Suppressor macrophage treated with lipopolysaccharide for 4 hours (primary cell): Measurements from ENCODE around the gene KHDRBS2.
A peak's percentile ranks its signal among the peaks of the same experiment; 100 is the strongest.
"Not testable (repeated sequence)": the region's sequence is repeated elsewhere in the genome, so short reads cannot be mapped to it uniquely, and the experiment has no call there.

Experiments
- DNase-seq: peaks from one replicate; pipeline ENCODE4 v3.0.0-alpha.2; 2020

Gene KHDRBS2

DNA sequence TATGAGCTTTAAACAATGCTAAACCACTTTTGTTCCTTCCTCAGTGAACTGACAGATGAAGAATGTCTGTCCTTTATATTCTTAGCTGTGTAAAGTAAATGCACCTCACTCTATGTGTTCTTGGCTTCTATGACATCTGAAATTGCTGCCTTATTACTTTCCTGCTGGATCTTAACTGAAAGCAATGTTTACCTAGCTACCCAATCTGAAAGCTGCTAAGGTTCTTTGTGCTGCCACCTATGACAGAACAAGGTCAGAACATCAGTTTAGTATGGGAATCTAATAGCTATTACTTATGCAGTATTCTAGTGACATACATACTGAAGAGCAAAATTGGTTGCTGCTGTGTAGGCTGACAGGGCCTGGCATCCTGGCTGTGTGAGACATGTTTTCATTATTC lies 444.1 kb downstream of the KHDRBS2 start:
- no peak for DNase-seq

DNA sequence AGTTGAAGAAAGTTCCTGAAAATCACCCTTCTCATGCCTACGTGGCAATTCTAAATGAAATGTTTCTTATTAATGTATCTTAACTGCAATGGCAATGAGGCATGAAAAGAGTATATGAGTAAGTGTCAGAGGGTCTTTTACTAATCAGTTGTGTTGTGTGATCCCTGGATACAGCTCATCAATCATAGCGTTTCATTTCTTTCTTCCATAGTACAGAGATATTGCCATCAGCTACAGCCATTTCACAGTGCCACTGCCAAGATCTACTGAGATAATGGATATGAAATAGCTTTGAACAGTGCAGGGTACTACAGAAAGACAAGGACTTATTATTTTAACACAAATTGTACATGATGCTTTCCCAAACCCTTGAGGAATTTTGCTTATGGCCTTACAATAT lies 450.8 kb downstream of the KHDRBS2 start:
- no peak for DNase-seq

DNA sequence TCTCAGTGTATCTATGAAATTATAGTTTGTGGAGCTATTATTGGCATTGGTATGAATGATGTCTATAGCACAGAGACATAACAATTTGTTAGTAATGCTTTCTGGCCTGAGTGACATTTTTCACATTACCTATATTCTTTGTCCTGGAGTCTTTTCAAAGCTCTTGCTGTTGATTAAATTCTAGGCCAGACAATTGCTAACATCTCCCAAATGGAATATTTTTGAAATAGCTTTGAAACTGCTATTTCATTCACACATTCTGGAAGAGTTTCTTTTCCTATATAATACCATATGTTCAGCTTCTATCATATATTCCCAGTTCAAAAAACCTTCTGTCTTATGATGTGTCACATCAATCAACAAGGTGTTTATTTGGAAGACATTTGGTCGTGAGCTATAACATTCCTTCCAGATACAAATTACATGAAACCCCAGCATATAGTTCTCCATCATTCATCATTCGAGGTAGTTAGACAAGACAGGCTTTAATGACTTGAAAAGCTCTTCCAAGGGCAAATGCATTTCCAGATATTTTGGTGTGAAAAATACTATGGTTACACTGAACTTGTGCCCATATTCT lies 452.8 kb downstream of the KHDRBS2 start:
- no peak for DNase-seq

DNA sequence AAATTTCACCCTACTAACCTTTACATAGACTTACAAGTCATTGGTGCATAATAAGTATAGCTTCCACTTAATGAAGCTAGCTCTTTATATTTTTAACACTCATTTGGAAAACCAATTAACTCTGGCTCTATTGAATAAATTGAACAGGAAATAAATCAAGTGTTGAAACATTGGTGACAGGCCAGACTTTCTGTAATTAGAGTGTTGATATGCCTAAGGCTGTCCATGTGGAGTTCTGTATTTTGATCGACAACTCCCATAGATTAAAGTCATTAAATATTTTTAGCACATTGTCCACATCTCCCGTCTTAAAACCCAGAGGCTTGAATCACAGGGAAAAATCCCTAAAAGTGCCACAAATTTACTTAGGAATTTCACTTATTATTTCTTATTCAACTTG lies 468.3 kb downstream of the KHDRBS2 start:
- no peak for DNase-seq

DNA sequence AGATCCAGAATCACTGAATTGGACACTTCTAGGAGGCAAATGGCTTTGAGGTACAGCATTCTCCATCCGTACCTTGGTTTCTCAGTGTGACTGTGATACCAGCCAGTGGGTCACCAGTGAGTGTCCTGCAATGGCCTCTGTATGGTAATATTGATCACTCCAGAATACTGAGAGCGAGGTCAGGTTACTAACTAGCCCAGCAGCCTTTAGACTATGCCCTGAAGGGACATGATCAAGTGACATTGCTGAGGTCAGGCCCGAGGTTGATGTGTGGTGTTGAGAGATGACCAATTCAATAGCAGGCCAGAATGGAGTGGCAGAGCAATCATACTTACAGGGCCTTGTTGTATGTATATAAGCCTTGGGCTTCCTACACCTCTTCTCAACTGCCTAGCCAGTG lies 476.0 kb downstream of the KHDRBS2 start:
- DNase-seq = no peak

GRCh38 chr6:61809004-61809595 lies 476.9 kb downstream of the KHDRBS2 start:
- DNase-seq = peak; percentile 18

- DNase-seq = no peak
Observed at GRCh38 chr6:61787998-61788397, 498.0 kb downstream of the KHDRBS2 start.

DNA sequence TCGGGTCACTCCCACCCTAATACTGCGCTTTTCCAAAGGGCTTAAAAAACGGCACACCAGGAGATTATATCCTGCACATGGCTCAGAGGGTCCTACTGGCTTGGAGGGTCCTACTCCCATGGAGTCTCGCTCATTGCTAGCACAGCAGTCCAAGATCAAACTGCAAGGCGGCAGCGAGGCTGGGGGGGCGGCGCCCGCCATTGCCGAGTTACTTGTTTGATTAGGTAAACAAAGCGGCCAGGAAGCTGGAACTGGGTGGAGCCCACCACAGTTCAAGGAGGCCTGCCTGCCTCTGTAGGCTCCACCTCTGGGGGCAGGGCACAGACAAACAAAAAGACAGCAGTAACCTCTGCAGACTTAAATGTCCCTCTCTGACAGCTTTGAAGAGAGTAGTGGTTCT lies 516.6 kb downstream of the KHDRBS2 start:
- DNase-seq = not testable (repeated sequence)

- no peak for DNase-seq
Observed at GRCh38 chr6:61755739-61756138, 530.3 kb downstream of the KHDRBS2 start.

- DNase-seq = no peak
Observed at GRCh38 chr6:61751986-61752385, 534.0 kb downstream of the KHDRBS2 start.

GRCh38 chr6:61745994-61746393 lies 540.0 kb downstream of the KHDRBS2 start:
- DNase-seq = no peak

- DNase-seq = no peak
Observed at GRCh38 chr6:61711849-61712248, 574.2 kb downstream of the KHDRBS2 start.

DNA sequence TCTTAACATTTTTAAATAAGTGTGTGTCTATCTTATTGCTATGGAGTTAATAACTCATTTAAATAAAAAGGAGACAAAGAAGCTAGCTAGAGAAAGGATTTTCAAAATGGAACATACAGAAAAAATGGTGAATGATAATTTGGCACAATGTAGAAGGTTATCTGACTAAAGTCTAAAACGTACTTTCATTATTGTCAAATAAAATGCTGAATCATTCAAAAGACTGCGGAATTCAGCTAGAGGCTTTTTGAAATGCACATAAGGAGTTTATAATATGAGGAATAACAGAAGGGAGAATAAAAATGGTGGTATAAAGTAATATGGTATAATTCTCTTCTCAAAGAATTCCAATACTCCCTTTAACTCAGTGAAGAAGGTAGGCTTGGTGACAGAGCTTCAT lies 597.9 kb downstream of the KHDRBS2 start:
- no peak for DNase-seq

DNA sequence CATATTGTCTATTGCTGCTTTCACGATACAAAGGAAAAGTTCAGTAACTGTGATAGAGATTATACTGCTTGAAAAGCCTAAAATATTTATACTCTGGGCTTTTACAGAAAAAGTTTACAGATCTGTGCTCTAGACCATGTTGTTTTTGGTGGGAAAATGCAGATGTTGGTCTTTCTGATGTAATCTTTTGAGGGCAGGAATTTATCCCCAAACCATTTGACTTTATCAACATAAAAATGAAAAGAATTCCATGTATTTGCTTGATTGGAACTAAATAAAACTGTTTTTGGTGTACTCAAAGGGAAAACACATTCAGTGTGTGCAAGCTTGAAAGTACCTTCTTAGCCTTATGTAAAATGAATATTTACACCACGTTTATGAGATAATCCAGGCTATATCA lies 603.5 kb downstream of the KHDRBS2 start:
- DNase-seq = no peak

- no peak for DNase-seq
Observed at GRCh38 chr6:61679625-61680024, 606.4 kb downstream of the KHDRBS2 start.

DNA sequence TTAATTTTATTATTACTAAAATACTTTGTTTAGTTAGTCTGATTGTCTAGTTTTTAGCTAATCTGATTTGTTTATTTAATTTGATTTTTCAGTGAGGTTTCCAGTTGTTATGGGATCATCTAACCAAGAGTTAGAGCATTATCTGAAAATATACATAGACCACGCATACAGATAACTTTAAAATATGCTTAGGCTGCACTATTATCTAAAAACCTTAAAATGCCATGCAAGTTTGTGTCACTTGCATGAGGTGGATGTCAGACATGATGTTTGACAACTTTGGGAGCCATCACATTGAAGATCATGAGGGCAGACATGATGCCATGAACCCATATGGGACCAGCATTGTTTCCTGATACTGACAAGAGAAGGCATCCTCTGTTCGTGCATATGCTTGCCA lies 610.3 kb downstream of the KHDRBS2 start:
- DNase-seq = no peak

DNA sequence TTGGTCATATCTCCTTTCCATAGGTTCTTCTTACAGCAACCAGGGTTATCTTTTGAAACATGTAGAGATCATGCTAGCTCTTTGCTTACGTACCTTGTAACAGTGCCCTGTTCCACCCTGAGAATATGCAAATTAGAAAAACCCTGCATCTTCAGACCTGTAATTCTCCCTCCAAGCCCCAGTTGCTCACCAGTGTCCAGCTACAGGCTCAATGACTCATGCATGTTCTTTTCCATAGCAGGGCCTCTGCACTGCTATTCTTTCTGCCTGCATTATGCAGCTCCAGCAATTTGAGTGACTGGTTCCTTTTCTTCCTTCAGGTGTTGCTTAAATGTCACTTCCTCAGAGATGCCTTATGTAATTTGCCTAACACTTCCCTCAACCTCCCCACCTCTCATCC lies 636.2 kb downstream of the KHDRBS2 start:
- no peak for DNase-seq

DNA sequence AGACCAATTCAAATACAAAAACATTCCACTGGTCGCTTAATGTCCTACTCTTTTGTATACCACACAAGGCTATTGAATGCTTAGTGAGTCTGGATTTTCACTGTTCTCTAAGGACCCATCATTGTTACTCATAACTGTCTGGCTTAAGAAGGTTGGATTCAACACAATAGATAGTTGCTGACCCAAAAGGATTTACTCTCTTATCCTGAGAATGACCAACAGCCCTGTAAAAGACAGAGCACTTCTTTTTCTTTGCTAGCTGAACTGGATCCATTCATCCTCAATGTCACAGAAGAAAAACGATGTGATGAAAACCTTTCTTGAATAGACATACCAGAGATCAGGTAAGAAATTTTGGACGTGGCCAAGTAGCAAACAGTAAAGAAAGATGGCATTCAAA lies 645.6 kb downstream of the KHDRBS2 start:
- no peak for DNase-seq
